ENCODE measurements around the gene SCAF1.
A peak's percentile ranks its signal among the peaks of the same experiment; 100 is the strongest.

The SCAF1 gene

GRCh38 chr19:49666120-49666444 lies 24.1 kb downstream of the SCAF1 start:
- TF ChIP-seq CTCF (IDR thresholded peaks at IDR 0.05; ENCODE audit: extremely low read depth, insufficient read depth, missing control alignments): no peak
- no peak for DNase-seq (ENCODE audit: low spot score)

GRCh38 chr19:49667473-49667872 lies 25.5 kb downstream of the SCAF1 start:
- no peak for DNase-seq (ENCODE audit: low spot score)
- no peak for TF ChIP-seq CTCF (IDR thresholded peaks at IDR 0.05; ENCODE audit: extremely low read depth, insufficient read depth, missing control alignments)
- in situ Hi-C loops (cut with MboI; ENCODE audit: low pct_unique_long_range_greater_than_20kb, low sequenced_read_pairs, unreplicated experiment): no loop called here

More at GRCh38 chr19:49666120-49666444, 24.1 kb downstream of the SCAF1 start:
- in situ Hi-C loops (cut with MboI; ENCODE audit: low pct_unique_long_range_greater_than_20kb, low sequenced_read_pairs, unreplicated experiment): no loop called here

DNA sequence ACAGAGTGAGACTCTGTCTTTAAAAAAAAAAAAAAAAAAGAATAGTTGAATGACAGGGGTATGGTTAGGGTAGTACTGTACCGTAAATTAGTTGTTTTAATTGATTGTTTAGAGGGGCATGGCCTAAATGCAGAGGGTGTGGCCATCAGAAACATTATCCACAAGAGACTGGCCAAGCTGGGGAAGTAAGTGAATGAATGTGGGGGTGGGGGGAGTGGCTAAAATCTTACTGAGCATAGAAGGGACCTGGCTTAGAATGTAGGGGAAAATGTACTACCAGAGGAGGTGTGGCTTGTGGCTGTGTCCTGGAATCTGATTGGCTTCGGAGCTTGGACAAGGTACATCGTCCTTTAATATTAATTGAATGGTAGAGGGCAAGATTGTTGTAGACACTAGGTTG lies 27.5 kb downstream of the SCAF1 start:
- no peak for TF ChIP-seq CTCF (IDR thresholded peaks at IDR 0.05; ENCODE audit: extremely low read depth, insufficient read depth, missing control alignments)
- in situ Hi-C loops (cut with MboI; ENCODE audit: low pct_unique_long_range_greater_than_20kb, low sequenced_read_pairs, unreplicated experiment): no loop called here
- no peak for DNase-seq (ENCODE audit: low spot score)

DNA sequence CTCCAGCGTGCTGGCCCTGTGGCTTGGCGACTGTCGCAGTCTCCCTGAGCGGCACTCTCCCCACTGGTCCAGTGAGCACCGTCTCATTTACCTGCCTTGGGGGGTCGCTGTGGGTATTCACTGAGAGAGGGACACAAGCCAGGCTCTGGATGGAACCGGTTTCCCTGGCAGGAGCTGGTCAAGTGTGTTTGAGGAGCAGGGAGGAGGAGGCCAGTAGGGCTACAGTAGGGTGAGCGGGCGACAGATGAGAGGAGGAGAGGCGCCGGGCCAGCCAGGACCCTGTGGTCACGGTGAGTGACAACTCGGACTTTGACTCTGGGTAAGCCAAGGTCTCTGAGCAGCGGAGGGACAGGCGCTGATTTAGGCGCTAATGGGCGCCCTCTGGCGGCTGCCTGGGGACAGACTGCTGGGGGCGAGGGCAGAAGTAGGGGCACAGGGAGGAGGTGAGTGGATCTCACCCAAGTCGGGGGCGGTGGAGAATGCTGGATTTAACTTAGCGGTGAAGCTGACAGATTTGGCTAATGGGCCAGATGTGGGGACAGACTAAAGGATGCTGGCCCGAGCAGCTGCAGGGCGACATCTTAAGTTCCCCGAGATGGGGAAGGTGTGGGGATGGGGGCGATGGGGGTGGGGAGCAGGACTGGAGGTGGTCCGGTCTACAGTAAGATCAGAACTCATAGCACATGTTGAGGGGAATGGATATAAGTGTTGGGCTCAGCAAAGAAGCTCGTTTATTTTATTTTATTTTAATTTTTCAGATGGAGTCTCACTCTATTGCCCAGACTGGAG lies 30.3 kb downstream of the SCAF1 start:
- peak; percentile 96 for TF ChIP-seq CTCF (IDR thresholded peaks at IDR 0.05; ENCODE audit: extremely low read depth, insufficient read depth, missing control alignments)
- DNase-seq (ENCODE audit: low spot score): peak; percentile 91
- in situ Hi-C loops (cut with MboI; ENCODE audit: low pct_unique_long_range_greater_than_20kb, low sequenced_read_pairs, unreplicated experiment): no loop called here

DNA sequence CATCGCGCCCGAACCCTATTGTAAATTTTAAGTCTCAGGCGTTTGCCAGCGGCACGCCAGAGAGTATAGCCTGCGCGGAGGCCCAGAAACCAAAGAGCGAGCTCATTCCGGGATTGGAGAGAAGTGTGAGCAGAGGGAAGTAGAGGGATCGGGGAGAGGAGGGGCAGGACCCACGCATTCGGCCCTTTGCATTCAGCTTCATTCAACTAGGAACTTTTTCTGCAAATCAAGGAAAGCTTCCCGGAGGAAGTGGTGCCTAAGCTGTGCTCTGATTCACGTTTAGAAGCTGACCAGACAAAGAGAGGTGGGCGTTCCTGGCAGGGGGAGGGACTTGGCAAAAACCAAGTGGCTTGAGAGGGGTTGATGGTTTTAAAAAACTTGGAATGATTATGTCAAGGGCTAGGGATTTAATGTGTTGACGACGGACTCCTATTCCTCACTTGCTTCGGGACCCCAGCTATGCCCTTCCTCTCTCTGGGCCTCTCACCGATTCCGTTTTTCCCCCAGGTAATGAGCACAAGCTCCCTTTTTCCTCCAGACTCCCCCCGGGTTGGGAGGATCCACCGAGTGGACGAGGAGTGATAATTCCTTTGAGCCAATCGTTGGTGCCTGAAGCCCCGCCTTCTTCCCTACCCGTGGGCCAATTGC lies 34.3 kb downstream of the SCAF1 start:
- peak; percentile 84 for DNase-seq (ENCODE audit: low spot score)
- no peak for TF ChIP-seq CTCF (IDR thresholded peaks at IDR 0.05; ENCODE audit: extremely low read depth, insufficient read depth, missing control alignments)
- in situ Hi-C loops (cut with MboI; ENCODE audit: low pct_unique_long_range_greater_than_20kb, low sequenced_read_pairs, unreplicated experiment): no loop called here

- peak; percentile 98 for DNase-seq (ENCODE audit: low spot score)
- in situ Hi-C loops (cut with MboI; ENCODE audit: low pct_unique_long_range_greater_than_20kb, low sequenced_read_pairs, unreplicated experiment): no loop called here
- TF ChIP-seq CTCF (IDR thresholded peaks at IDR 0.05; ENCODE audit: extremely low read depth, insufficient read depth, missing control alignments): no peak
Measured at GRCh38 chr19:49676784-49677230, 34.8 kb downstream of the SCAF1 start.

Measured in GM13977 (cell line).